HG02840 (cell line): ENCODE results near the gene TTC28.
"Not testable (repeated sequence)": the region's sequence is repeated elsewhere in the genome, so short reads cannot be mapped to it uniquely, and the experiment has no call there.

Source experiments
- ATAC-seq: cut with Tn5 transposase; IDR thresholded peaks from one replicate; pipeline ENCODE4 v1.9.1; 2021; ENCODE audit warnings: mild to moderate bottlenecking, moderate library complexity, moderate number of reproducible peaks; ENCODE audit not compliant: unreplicated experiment, low FRiP score

Gene TTC28

GRCh38 chr22:28095316-28096095, 584.1 kb downstream of the TTC28 start:
- ATAC-seq: no peak

GRCh38 chr22:28094771-28095170, 584.9 kb downstream of the TTC28 start:
- no peak for ATAC-seq

DNA sequence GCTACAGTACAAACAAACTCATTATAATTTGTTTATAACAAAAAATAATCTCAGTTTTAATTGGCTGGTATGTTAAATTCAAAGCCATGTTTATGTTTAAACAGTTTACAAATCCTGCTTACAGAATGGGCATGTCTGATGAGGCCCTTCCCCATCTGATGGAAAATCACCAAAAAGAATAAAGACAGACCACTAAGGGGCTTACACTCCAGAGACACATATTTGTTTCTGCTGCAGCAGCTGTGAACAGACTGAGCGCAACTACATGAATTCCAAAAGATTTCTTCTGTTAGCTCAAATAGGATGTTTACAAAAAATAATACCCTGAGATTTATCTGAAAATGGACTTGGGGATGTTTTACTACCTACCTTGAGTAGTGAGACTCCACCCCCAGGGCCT, 585.9 kb downstream of the TTC28 start:
- no peak for ATAC-seq

- ATAC-seq: no peak
Measured at GRCh38 chr22:28091486-28091885, 588.2 kb downstream of the TTC28 start.

- not testable (repeated sequence) for ATAC-seq
Measured at GRCh38 chr22:28089541-28089940, 590.1 kb downstream of the TTC28 start.

DNA sequence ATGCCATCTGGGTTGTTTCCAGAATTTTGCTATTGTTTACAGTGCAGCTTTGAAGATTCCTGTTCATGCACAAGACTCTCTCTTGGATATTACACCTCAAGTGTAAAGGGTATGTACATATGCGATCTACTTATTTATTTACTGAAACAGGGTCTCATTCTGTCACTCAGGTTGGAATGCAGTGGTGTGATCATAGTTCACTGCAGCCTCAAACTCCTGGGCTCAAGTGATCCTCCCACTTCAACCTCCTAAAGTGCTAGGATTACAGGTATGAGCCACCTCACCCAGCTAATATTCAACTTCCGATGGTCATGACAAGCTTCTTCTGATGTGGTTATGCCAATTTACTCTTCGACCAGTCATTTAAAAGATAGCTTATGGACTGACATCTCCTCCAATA, 602.5 kb downstream of the TTC28 start:
- ATAC-seq: no peak

DNA sequence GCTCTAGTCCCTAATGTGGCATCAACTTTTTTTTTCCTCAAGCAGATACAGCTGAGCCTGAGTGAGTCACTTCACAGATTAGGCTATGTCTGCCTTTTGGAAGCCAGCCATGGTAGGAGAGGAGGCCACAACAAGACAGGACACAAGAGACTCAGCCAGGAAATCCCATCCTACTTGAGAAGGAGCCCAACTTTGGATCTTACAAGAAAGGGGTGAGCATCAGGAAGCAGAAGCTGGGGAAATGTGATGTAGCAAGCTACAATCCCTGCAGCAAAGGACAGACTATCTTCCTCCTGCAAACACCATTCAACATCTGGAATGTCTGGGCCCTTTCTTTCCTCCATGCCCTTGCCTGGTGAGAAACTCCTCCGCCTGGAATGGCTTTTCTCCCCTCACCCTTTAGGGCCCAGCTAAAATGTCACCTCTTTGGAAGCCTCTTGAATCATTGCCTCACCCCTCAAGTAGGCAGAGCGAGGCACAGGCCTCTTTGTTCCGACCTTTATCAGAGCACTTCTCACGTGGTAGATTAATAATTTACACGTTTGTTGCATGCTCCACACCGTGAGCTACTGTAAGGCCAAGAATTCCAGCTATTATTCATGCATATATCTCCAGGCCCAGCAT, 604.2 kb downstream of the TTC28 start:
- no peak for ATAC-seq

DNA sequence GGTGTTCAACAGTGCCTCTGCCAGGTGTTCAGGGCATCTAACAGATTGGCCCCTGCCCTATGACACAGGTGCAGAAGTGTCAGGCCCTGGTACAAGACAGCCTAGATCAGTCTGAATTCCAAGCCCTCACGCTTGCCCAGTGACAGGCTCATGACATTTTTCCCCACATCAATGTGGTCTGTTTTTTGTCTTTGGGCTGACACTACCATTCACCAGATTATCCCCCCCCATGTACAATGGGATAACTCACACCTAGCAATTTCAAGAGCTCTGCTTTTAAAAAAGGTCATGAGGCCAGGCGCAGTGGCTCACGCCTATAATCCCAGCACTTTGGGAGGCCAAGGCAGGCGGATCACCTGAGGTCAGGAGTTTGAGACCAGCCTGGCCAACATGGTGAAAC, 605.1 kb downstream of the TTC28 start:
- ATAC-seq: no peak

DNA sequence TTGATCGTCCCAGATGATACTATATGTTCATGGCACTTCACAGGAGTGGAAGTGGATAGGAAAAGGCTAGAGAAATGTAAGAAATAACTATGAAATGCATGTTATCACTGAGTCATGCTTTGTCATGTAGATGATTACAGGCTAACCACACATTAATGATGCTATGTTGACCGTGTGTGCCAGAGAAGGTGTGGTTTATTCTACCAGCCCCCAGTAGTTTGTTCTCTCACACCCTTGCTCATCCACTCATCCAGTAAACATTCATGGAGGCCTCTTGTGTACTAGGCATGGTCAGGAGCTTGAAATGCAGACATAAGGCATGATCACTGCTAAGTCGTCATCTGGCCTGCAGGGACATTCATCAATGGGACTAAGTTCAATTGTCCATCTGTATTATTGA, 607.6 kb downstream of the TTC28 start:
- no peak for ATAC-seq

- no peak for ATAC-seq
Measured at GRCh38 chr22:28068826-28069225, 610.8 kb downstream of the TTC28 start.

- ATAC-seq: no peak
Measured at GRCh38 chr22:28064920-28065319, 614.7 kb downstream of the TTC28 start.

DNA sequence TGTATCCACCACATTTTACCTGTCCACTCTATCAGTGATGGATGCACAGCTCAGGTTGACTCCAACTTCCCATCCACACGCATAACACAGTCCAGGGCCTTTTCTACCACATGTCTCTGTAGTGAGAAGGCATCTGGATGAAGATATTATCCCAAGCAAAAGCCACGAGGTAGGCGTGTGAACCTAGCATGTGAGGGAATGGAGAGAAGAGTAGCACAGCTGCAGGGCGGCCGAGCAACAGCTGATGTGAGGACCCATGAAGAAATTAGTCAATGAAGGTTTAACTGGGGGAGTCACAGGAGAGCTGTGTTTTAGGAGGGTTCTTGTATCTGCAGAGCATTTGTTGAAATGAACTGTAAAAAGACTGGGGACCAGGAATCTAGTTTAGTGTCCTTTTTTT, 616.0 kb downstream of the TTC28 start:
- ATAC-seq: no peak

GRCh38 chr22:28060594-28060993, 619.0 kb downstream of the TTC28 start:
- ATAC-seq: not testable (repeated sequence)

DNA sequence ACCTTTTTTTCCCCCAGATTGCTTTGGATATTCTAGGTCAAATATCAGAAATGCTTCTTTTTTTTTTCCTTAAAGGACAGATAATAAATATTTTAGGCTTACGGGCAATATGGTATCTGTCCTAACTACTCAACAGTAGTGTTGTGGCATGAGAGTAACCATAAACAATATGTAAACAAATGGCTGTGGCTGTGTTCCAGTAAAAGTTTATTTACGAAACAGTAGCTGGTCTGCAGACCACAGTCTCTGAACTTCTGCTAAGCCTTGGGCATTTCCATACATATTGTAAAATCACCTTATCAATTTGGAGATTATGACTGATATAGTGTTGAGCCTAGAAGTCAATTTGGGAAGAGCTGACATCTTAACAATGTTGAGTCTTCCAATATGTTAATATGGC, 621.6 kb downstream of the TTC28 start:
- ATAC-seq: no peak

- no peak for ATAC-seq
Measured at GRCh38 chr22:28054819-28055208, 624.8 kb downstream of the TTC28 start.

- no peak for ATAC-seq
Measured at GRCh38 chr22:28053896-28054818, 625.5 kb downstream of the TTC28 start.

GRCh38 chr22:28052825-28053269, 626.8 kb downstream of the TTC28 start:
- no peak for ATAC-seq

GRCh38 chr22:28051787-28052356, 627.8 kb downstream of the TTC28 start:
- ATAC-seq: no peak

DNA sequence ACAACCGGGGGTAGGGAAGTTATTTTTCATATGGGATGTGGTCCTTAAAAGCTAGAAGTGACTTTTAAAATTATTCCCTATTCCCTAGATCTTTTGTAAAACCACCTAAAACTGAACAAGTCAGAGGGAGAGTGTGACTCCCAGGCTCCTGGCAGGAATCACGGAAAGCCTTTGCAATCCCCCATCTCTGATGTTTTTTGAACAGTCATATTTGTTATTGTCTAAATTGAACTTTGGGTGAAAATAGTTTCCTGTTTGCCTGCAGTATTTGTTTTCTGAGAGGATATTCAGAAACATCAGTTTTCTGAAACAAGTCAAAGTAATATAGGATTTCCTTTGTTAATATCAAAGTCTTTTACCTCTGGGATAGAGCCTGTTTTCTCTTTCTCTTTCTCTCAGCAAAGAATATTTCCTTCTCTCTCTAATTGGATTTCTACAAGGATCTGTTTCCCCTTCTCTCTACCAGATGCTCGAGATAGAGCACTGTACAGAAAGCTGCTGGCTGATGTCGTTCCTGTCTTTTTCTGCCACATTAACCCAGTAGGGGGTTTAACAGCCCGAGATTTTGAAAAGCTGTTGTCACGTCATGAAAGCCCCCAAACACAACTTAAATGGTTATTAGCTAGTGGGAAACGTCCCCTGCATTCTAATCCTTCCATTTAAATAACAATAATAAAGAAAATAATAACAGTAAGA, 628.4 kb downstream of the TTC28 start:
- no peak for ATAC-seq

GRCh38 chr22:28048529-28048928, 631.1 kb downstream of the TTC28 start:
- ATAC-seq: no peak
